Activated gamma-delta T cell treated with Interleukin-2 at 50 U/mL for 16 hours (primary cell): ENCODE measurements around the gene FAT1.

ENCODE experiments used
- DNase-seq: peaks from one replicate; pipeline ENCODE4 v3.0.0-alpha.2; 2020

FAT1 gene

DNA sequence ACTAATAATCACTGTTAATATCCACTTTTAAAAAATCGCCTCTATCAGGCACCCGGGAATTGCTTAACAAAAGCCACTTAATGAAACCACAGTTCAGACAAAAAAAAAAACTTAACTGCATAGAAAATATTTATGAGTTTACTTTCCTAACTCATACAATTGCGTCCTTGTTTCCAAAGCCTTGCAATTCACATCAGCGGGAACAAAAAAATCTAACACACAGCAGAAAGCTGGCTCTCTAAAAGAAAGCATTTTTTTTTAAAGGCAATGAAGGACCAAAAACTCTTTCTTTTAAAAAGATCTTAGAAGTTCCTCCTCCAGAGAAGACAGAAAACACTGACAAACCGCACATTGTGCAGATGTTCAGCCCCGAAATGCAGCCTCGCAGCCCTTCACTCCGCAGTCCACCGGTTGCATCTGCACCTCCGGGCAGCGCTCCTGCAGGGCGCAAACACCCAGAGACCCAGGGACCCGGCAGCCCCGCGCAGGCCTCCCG lies 812 bp downstream of the FAT1 start:
- DNase-seq: no peak

DNA sequence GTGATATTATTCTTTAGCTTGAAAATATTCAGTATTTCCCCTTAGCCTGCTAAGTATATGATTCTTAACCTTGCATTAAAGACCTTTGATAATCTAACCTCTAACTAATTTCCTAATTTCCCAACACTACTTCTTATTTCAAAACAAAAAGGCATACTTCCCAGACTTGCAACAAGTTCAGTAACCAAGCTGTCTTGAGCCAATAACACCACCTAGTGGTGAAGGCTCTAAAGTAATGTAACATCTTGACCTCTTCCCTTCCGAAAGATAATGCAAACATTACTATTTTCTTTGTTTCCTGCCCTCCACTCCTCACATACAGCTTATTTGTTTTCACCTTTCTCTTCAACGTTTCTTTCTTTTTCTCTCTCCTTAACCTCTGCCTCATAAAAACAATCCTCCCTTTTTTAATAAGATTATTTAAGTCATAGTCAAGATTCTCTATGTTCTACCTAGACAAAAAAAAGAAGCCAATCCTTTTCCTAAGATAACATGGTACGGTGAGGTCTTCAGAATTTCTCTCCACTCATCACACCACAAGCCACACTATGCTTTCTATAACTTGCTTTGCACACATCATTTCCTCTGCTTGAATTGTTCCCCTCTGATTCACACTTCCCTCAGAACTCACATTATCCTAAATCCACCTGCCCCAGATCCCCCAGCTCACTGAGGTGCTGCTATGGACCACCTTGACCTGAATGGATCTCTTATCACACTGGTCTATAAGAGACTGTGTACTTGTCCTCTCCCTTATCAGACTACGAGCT lies 3.5 kb downstream of the FAT1 start:
- no peak for DNase-seq

DNA sequence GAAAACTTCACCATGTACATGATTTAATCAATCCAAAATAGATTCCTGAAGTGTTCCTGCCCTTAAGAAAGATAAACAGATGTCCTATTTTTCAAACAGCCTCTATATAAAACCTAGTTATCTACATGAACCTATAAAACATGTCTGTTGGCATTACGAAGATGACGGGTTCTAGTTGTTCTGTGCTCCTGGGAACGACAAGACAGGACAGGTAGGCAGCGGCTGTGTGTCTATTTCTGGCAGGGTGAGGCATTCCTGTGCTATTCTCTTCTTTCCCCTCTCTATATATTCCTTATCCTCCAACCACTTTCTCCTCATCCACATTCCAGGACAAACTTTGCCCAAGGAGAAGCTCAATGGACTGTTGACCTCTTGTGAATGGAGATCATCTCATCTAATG lies 6.1 kb downstream of the FAT1 start:
- DNase-seq: no peak

DNA sequence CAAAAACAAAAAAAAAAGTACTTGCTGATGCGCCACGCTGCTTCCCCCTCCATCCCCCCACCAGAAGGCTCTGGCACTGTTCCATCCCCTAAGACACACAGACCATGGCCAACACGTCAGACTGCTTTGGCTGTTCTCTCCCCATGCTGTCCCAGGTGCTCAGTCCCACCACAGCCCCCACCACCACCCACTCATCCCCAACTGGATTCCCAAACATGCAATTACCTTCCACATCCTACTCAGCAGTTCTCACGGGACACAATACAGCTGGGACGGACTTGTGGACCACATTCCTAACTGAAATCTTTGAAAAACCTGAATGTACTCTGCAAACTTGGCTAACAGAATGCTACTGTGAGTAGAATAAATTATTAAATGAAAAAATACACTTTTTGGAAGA lies 8.6 kb downstream of the FAT1 start:
- no peak for DNase-seq

DNA sequence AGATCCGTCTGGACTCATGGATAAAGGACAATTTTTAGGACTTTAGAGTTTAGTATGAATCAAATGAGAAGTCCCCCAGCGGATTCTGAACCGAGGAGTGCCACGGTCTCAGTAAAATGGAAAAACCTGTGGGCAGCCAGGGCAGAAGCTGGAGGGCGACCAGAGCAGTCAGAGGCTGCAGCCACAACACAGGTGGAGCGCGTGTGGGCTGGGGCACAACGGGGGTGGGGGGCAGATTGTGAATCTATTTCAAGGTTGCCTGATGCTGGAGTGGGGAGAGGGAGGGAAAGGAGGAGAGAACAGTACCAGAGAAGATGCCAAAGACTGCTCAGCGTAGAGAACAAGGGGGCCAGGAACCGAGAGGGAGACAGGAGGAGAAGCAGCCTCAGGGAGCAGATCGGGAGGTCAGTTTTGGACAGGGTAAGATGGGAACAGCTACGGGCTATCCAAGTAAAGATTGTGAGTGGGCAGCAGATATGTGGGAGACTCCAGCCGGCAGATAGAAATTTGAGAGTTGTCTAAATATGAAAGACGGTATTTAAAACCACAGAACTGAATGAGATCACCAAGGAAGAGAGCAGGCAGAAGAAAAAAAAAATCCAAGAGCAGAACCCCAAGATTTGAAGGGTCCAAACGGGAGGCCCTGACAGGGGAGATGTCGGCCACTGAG lies 9.5 kb downstream of the FAT1 start:
- no peak for DNase-seq

DNA sequence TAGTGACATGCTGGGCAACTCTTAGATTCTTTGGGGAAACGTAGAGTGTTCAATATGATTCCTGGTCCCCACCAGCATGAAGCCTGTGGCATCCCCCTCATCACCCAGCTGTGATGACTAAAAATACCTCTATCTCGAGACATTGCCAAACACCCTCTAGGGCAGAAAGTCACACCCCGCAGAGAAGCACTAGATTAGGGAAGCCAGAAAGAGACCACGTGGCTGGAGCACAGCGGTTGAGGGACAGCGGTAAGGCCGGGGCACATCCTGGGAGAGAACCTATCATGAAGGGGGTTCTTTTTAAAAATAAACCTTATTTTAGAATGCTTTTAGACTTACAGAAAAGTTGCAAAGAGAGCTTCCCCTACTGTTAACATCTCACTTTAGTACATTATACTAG lies 11.0 kb downstream of the FAT1 start:
- no peak for DNase-seq

DNA sequence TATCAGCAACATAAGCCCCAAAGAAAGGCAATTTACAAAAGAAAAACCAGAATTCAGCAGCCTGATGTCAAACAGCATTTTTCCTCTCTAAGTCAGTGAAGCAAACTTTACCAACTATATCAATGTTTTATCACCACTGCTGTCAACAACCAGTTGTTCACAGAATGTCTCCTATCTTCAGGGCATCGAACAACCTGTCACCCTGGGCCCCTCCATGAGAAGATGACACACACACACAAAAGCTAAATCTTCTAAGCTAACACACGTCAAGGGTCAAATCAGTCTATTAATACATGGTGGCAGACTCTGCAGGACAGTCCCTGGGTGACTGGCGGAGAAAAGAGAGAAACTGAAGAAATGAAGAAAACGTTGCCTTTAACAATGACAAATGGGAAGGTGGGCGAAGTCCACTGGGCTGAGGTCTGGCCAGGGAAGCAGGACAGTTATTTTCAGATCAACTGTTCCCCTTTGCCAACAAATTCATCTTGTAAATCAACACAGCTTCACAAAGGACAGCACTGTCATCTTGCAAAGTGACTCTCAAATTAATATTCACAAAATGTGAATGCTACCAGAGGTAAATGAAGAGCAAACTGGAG lies 13.0 kb downstream of the FAT1 start:
- no peak for DNase-seq

DNA sequence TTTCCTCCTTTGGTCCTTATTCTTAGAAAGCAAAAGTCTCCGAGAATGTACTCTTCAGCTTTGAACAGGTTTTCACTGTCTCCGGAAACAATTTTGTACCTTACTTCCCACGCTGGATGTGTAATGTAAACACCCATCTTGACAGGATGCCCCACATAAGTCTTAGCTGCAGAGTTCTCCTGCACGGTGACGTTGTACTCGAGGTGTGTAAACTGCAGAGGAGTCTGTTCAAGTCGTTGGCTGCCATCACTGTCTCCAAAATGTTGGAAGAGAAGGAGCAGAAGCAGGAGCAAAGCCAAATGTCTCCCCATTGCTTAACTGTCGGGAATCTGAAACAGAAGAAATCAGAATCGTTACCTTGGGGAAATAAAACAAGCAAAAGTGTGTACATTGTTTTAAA lies 14.1 kb downstream of the FAT1 start:
- DNase-seq: no peak

DNA sequence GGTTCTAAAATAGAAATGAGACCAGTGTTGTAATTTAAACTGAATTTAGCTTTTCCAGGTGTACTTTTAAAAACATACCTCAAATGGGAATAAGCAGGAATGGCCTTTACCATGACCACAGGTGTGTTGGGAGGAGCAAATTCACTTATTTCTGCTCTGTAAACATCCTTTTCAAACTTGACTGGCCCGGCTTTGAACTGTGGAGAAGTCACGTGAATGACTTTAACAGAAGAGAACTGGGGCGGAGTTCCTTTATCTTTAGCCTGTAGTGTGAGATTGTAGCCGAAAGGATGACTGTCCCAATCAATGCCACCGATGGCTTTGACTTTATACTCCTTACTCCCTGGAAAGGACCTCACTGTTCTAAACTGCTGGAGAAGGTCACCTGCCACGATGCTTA lies 15.1 kb downstream of the FAT1 start:
- DNase-seq: no peak

DNA sequence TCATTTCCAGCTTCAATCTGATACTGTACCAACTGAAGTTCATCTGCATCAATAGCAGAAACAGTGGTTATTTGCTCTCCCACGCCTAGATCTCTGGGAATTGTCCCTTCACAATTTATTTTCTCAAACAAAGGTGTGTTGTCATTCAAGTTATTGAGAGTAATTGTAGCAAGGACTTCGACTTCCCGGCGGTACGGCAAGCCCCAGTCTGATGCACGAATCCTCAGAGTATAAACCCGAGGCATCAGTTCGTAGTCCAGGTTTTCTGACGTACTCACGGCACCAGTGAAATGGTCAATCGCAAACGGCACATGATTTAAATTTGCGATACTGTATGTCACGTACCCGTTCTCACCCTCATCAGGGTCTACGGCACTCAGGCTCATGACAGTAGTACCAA lies 15.7 kb downstream of the FAT1 start:
- no peak for DNase-seq

DNA sequence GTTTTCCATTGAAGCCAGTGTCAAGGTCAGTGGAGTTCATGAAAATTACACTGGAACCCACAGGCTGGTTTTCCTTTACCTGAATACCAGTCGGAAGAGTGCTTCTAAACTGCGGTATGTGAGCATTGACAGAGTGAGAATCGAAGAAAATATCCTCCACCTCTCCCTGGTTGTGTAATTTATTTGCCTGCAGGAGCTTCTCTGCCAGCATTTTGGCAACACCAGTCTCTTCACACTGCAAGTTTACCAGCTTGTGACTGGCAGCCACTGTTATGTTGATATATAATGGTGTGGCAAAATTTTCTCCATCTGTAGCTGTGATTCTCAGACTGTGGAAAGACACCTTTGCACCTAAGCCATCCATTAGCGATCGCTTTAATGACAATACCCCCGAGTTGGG lies 16.1 kb downstream of the FAT1 start:
- no peak for DNase-seq

DNA sequence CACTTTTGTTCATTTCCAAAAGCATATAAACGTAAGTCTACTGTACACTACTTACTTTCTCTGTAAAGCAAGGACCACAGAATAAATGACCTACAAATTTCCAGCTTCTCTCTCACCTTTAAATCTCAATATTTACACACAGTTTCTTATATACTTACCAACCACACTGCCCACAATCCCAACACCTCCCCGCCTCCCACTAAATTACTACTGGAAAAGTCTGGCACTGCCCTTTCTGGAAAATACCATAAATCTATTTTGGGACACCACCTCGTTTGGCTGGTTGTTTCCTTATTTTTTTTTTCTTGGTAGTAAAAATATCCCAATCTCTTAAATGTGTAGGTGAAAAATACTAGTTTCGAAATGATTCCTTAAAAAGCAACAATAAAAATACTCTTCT lies 19.6 kb downstream of the FAT1 start:
- no peak for DNase-seq

DNA sequence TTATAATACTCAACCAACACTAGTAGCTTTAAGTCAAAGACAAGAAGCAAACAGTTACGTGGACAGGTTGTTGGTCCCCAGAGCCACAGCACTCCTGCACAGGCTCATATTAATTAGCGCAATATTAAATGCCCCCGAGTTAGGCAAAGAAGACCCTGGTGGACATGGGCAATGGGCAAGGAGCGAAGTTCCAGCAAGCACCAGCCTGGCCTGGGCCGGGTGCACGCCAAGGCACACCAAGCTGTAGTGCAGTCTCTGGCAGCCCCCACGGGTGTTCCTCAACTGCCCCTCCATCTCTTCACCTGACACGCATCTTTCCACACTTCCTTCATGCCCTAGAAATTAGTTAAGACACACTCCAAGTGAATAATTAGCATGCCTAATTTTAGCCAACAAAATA lies 20.1 kb downstream of the FAT1 start:
- no peak for DNase-seq

DNA sequence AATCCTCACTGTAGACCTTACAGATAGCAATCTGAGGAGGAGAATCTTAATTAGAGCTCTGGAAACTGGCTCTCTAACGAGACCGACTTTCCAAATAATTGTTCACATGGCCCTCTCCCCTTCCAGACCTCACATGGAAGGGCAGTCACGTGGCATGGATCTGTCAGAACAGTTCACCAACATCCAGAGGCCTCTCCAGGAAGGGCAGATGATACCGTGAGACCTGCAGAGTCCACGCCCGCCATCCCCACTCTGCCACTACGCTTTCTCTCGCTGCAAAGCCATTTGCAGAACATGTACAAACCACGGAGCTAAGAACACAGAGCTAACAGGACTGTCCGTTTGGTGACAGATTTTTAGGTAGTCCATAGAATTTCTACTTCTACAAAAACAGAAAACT lies 20.7 kb downstream of the FAT1 start:
- DNase-seq: no peak

DNA sequence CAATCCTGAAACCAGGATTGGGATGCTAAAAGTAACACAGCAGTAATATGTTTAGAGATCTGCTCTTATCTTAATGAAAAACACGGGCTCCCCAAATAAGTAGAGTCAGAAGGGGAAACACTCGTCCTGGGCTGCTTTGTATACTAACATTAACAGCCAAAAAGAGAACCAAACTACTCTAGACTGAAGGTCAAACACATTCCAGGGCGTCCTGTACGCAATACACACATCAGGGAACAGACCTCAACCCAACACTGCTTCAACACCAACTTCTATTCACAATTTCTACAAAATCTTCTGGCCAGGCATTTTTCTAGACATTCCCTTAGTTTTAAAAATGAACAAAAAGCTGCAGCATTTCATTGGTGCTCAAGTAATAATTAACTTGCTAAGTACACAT lies 21.4 kb downstream of the FAT1 start:
- no peak for DNase-seq

DNA sequence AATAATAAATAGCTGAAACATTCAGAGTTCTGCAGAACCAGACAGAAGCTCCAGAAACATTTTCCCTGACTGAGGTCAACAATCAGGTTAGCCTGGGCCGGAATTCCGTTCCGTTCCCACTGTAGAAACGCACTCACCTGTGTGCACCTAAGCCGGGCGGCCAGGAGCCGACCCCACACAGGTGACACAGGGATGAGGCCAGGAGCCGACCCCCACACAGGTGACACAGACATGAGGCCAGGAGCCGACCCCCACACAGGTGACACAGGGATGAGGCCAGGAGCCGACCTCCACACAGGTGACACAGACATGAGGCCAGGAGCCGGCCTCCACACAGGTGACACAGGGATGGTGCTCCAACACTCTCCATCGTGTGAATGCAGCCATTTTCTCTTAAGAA lies 21.9 kb downstream of the FAT1 start:
- no peak for DNase-seq

DNA sequence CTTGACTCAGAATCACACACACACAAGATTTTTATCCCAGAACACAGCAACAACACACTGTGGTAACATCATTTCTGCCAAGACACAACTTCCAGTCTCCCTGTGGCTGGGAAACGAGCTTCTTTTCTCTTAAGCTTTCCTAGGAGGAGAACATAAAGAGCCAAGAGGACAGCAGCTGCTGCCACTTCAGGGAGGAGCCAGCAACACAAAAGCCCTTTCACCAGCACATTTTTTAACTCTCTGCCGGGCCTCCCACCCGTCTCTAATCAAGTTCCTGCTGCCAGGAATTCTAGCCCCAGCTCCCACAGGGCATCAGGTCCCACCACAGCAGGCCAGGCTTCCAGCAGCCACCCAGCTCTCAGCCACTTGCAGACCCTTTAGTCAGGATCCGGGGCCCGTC lies 22.4 kb downstream of the FAT1 start:
- DNase-seq: no peak

DNA sequence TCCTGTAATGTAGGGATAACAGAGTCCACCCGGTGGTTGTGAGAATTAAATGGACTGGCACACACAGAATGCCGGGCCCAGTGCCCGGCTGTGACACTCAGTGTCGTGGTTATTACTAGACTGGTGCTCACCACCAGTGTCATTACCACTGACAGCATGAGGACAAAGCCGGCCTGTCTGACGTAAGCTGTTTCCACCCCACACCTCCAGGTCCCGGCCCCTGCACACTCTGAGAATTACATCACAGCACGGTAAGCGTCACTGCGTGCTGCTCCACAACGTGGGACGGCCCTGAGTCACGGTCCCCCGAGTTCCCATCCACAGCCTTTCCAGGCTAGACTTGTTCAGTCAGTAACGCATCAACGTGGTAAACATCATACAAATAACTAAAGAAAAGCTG lies 22.9 kb downstream of the FAT1 start:
- DNase-seq: no peak

DNA sequence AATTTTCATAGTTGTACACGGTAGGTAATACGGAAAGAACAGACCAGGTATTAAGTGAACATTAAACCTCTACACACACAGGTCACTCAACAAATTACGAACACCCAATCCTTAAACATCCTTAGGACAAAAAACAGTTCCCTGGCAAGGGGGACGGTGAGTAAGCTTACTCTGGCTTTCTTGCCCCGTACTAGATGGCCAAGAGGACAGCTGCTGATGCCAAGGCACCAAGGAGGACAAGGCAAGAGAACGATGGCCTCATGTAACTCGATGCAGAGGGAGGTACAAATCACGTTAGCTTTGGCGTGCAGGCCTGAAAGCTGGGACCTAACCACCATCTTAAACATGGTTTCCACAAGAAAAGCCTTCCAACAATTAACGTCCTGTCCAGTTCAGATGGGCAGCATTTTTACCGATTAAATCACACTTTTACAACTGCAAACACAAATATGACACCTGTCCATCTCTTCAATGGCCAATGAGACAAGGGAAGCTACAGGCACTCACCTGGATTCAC lies 23.7 kb downstream of the FAT1 start:
- DNase-seq: no peak

DNA sequence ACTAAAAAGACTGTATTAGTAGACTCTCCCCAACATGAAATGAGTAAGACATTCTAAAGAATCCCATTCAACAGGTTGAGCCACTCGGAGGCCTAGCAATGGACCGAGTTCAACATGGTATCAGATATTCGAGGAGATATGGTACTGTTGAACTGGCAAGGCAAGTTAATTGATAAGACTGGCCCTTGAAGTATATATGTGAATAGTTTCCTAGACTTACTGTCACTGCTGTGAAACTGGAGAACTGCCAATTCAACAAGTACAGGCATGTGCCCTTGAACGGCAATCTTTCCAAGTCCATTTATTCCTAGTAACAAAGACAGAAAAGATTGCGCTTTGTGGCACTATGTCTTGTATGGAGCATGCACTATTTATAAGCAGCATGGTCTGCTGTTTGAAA lies 24.4 kb downstream of the FAT1 start:
- DNase-seq: no peak

DNA sequence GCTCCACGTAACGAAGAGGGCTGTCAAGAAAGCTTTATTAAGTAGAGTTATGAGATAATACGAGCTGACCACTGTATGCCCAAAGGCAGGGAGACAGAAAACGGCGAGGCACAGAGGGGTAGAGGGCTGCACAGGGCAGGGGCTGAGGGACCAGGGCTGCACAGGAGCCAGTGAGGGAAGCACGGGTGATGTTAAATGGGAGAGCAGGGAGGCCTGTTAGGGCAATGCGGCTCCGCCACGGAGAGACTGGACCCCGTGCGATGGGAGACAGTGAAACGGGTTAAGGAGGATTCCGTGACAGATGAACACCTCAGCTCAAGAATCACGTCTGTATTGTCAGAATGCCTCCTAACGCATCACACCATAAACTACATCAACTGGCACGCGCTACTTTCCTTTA lies 25.1 kb downstream of the FAT1 start:
- no peak for DNase-seq

DNA sequence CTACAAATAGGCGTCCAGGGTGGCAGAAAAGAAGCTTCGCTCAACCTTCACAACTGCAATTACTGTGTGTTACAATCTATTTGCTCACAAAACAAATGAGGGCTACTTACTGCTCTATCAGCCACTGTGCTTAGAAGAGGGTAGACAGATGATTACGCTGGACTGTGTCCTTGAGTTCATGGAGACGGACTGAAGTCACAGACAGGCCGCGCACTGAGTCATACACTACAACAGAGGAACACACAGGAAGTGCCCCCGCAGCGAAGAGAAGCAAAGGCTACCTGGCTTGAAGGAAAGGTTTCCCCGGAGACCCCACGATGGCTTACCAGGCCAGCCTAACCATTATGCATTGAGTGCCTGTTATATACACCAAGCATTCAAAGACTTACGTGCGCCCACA lies 25.6 kb downstream of the FAT1 start:
- no peak for DNase-seq

DNA sequence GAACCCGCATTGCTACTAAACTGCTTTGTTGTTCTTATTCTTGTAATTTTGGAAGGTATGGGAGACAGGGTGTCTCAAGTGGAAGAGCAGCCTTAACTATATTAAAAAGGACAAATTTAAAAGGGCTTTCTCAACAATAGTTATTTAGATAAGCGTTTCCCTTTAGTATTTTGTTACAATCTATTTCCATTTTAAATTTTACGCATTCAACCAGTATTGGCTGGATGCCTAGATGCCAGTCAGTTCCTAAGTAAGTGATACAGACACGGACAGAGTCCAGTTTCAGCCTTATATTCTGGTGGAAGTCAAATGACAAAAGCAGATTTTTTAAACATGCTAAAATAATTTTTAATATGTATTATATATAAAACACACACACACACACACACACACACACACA lies 28.3 kb downstream of the FAT1 start:
- no peak for DNase-seq

DNA sequence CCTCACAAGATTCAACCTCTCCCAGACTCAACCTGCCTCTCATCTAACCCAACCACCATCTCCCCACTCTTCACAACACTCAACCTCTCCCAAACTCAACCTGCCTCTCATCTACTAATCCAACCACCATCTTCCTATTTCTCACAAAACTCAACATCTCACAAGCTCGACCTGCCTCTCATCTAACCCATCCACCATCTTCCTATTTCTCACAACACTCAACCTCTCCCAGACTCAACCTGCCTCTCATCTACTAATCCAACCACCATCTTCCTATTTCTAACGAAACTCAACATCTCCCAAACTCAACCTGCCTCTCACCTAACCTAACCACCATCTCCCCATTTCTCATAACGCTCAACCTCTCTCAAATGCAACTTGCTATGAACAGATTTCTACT lies 29.8 kb downstream of the FAT1 start:
- DNase-seq: no peak
